Fibroblast of pulmonary artery (primary cell): ENCODE results near the gene KAT2B.

Experiments
- DNase-seq: peaks from one replicate; pipeline ENCODE4 v3.0.0-alpha.2; 2010; ENCODE audit warnings: low read depth
- H3K4me3 ChIP-seq: replicated peaks from 2 replicates; pipeline ENCODE4 v1.5.1; 2011; ENCODE audit warnings: low read depth, mild to moderate bottlenecking, control low read depth, low read length, moderate library complexity
- TF ChIP-seq, protein P1 (sequence below): IDR thresholded peaks from 2 replicates; pipeline ENCODE4 v1.5.1; 2011; ENCODE audit warnings: mild to moderate bottlenecking, control low read depth, low read length, inconsistent platforms; ENCODE audit errors: missing control alignments

The KAT2B gene

DNA sequence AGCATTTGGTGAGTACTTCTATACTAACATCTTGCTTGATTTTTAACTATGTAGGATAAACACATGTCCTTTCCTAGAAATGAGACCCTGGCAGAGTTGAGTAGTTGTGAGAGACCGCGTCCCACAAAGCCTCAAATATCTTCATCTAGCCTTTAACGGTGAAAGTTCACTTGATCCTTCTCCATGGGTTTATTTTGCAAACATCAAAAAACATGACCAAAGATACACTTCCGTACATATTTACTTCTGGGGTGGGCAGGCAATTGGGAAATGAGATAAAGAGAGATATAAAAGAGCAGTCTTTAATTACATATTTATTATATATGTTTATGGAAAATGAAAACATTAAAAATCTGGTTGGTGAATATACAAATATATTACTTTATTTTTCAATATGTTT, 5.2 kb upstream of the KAT2B start:
- DNase-seq, result no peak
- TF ChIP-seq, protein P1, sequence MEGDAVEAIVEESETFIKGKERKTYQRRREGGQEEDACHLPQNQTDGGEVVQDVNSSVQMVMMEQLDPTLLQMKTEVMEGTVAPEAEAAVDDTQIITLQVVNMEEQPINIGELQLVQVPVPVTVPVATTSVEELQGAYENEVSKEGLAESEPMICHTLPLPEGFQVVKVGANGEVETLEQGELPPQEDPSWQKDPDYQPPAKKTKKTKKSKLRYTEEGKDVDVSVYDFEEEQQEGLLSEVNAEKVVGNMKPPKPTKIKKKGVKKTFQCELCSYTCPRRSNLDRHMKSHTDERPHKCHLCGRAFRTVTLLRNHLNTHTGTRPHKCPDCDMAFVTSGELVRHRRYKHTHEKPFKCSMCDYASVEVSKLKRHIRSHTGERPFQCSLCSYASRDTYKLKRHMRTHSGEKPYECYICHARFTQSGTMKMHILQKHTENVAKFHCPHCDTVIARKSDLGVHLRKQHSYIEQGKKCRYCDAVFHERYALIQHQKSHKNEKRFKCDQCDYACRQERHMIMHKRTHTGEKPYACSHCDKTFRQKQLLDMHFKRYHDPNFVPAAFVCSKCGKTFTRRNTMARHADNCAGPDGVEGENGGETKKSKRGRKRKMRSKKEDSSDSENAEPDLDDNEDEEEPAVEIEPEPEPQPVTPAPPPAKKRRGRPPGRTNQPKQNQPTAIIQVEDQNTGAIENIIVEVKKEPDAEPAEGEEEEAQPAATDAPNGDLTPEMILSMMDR, result no peak
- H3K4me3 ChIP-seq, result no peak overlapping the region

DNA sequence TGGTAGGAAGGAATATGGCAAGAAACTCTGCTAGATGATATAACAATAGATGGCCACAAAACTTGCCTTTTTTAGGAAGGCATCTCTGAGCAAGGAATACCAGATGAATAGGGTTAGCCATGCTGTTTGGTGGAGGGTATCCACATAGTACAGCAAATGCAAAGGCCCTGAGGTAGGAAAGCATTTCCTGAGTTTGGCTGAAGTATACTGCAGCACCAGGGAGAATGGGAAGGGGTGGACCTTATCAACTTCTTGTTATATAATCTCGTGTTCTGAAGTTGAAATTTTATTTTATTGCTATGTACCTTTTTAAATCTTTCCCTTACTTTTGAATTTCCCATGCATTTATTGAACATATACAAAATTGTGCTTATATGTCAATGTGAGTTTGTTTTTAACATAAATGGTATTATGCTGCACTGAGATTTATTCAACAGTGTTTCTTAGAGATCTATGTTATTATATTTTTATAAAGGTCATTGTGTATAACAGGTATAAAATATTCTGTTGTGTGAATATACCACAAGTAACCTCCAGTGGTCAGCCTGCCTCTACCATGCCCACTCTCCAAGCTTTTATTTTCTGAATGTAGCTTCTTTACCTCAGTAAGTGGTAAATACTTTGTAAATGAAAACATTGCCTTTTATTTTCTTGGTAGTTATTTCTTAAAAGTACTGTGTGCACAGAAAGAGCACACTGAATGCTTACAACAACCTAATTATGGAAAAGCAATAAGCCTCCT, 2.8 kb upstream of the KAT2B start:
- TF ChIP-seq, protein P1, result no peak
- no peak overlapping the region for H3K4me3 ChIP-seq
- DNase-seq, result no peak

DNA sequence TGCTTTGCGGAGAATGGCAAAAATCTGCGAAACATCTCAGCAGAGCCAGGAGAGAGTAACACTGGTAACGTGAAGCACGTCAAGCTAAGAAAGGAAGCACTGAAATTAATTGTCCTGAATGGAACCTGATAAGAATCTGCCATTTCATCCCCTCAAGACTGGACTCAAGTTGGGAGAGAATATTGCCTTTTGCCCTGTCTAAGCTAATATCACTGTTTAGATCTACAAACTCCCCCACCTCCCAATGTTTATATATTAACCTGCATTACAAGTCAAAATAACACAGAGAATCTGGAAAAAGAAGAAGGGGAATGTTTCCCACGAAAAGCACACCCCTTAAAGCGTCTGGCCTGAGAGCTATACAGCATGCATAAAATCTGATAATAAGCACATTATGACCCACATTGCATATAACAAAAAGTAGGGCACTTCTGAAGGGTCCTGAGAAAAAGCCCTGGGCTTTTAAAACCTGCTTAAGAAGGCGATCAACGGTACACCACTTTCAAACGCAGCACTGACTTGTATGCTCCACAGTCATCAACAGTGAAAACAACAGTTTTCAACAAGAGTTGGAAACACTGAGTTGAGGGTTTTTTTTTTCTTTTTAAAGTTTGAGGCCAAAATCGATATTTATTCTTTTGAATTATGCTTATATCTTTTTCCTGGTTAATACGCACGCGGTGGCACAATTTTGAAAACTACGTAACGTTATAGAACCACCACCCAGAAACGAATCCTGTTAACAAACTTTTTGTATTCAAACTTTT, 1.4 kb upstream of the KAT2B start:
- DNase-seq, result no peak
- TF ChIP-seq, protein P1, result no peak
- H3K4me3 ChIP-seq, result peak overlapping the region; percentile 70

DNA sequence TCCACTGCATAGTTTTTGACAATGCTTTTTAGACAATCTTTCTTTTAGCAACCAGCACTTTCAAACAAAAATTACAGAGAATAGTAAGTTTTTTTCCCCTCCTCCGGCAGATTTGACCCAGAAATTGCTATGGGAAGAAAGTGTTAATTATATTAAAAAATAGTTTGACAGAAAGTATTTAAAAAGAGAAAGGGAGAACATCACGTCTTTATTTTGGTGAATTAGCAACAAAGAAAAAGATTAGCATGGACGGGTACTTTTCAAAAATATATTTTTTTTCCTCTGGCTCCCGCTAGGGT, 831 bp upstream of the KAT2B start:
- peak overlapping the region; percentile 70 for H3K4me3 ChIP-seq
- DNase-seq, result no peak
- TF ChIP-seq, protein P1, result no peak

DNA sequence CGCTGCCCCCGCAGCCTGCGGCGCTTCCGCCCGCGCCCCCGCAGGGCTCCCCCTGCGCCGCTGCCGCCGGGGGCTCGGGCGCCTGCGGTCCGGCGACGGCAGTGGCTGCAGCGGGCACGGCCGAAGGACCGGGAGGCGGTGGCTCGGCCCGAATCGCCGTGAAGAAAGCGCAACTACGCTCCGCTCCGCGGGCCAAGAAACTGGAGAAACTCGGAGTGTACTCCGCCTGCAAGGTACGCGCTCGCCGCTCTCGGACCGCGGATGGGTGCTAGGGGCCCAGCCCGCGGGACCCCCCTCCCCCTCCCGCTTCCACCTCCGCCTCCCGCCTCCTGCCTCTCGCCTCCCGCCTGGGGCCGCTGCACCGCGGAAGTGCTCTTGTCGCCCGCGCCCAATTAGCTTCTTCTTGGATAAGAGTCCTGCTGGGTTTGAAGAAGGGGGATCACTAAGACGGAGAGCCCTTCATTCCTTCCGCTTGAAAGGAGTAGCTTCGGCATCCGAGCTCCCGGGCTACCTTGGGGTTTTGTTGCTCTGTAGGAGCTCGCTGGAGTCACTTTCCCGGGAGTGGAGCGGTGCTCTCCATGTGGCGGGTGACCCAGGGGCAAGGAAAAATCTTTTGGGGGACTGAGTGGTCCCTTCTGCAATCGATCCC, 426 bp downstream of the KAT2B start:
- peak; percentile 69 for DNase-seq
- TF ChIP-seq, protein P1, result no peak
- peak overlapping the region; percentile 70 for H3K4me3 ChIP-seq

DNA sequence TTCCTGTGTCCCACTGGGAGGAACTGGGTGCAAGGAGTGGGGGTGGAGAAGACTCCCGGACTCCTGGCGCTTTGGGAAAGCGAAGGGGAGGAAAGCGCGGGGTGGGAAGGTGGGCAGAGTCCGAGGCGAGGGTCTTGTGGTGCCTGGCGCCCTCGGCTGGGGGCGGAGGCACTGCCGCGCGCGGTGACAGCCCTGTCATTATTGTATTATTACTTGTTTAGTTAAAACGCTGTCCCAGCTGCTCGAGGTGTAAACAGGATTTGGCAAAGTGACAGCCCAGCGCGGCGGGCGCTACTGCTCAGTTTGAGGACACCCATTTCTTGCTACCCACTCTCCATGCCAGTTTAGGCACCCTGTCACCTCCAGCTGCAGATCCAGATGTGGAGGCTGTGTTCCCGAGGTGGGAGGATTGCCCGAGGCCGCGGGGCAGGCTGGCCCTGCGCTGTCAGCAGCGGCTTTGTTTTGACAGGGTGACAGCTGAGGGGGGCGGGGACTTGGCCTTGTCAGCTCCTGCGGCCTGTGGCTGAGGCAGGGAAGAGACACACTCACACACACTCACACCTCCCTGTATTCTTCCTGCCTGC, 1.0 kb downstream of the KAT2B start:
- H3K4me3 ChIP-seq, result peak overlapping the region; percentile 70
- TF ChIP-seq, protein P1, result no peak
- DNase-seq, result peak; percentile 59
